Inflammatory macrophage treated with lipopolysaccharide for 1 hour (primary cell): ENCODE results near the gene ADGRB3.

ENCODE experiments used
- DNase-seq, 2 donors: peaks; one replicate each; pipeline ENCODE4 v3.0.0-alpha.2; 2020 to 2022

ADGRB3 gene

DNA sequence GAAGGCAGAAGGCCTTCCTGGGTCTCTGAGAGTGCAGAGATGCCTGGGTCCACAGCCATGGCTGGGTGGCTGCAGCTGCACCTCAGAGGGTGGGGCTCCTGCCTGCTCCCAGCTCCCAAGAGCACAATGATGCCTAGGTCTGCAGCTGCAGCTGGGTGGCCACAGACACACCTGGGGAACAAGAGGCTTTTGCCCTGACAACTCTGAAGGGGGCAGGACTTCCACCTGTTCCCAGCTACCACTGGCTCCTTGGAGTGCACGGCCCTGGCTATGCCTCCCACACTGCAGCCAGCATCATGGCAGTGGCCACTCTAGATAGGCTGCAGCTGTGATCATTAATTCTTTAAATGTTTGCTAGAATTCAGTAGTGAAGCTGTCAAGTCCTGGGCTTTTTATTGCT is 511.3 kb downstream of the ADGRB3 start:
- DNase-seq: no peak

DNA sequence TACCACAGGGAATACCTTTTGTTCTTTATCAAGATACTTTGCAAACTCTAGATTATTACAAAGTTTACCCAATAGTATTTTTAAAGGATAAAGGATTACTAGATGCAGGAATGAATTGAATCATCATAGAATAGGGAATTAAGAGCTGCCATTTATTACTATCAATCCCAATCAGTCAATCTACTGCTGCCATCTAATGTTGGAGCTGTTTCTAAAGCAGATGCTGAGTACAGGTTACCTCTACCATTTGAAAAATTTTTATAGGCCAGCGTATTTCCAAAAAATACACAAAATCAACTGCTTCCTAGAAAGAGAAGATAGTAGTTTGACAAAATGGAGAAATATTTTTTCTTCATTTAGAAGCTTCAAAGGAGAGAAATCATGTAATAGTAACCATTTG is 520.4 kb downstream of the ADGRB3 start:
- DNase-seq: no peak

DNA sequence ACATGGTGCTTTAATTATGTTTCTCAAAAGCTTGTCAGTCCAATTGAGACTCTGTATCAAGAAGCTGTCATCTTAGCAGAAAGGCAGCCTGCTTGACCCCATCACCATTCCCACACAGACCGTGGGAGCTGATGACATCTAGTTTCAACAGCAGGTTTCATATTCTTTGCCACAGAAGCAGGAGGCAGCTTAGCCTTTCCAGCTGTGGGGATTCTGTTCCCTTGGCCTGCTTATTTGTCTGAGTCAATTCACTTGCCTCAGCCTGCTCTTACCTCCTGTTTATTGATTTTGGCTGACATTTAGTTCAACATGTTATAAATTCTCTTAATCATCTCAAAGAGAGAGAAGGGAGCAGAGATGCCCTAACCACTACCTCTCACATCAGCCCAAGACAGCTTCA is 527.7 kb downstream of the ADGRB3 start:
- no peak for DNase-seq

DNA sequence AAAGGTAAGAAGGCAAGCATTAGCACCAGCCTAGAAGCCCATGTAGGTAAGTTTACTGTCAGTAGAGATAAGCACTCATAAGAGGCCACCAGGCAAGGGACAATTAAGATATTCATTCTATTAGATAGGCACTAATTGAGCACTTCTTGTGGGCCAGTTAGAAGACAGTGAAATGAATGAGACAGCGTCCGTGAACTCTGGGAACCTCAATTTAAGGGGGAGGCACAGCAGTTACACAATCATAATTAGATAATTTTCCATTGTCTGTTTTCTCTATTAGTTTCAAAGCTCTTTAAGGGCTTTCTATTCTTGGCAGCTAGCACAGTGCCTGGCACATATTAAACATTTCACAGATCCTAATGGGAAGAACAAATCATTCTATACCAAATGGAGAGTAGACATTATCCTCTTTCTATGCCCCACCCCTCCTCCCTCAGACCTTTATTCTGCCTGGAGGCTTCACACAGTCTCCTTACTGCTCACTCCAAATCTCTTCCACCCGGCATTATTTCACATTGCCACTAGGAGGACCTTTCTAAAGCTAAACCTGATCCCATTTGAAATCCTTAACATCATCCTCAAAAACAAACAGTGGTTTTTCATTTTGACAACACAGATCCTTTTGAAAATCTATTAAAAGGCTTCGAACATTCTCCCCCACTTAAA is 529.6 kb downstream of the ADGRB3 start:
- no peak for DNase-seq

DNA sequence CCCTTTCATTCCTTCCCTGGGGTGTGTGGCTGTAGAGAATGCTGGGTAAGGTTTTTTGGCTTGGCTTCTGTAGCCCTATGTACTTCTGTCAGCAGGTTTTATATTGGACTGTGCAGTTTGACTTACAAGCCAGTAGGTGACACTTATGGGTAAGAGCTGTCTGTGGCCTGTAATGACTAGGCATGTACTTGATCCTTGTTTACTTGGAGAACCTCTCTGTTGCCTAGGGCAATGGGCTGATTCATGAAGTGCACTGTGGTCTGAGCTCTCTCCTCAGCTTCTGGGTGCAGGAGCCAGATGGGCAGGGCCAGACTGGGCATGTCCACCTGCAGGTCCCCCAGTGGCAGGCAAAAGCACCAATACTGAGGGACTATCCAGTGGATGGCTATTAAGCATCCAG is 544.6 kb downstream of the ADGRB3 start:
- DNase-seq: no peak

DNA sequence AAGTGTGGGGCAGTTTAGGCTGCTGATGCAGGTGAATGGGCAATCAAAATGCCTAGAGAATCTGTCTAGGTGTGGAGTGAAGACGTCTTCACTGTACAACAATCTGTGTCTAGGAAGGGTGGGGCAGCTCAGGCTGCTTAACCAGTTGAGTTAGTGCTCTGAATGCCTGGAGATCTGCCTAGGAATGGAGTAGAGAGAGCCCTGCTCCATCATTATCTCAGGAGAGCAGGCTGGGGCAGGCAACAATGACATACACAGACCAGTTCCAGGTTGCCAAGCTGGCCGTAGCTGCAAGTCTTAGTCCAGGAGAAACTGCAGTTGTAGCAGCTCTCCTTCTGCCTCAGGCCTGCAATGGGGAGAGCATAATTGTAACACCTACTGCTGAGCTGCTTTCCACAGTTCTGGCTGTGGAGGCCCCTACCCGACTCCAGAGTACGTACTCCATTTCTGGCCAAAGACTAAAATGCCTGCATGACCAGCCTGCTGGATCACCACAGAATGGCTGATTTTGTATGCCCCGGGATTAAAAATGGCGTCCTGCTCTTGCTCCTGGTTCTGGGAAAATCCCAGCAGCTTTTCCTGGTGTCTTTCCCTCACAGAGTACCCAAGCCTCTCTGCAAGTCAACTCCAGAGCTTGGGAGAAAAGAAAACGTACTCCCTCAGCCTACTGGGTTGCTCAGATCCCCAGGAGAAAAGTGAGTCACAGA is 545.4 kb downstream of the ADGRB3 start:
- no peak for DNase-seq

DNA sequence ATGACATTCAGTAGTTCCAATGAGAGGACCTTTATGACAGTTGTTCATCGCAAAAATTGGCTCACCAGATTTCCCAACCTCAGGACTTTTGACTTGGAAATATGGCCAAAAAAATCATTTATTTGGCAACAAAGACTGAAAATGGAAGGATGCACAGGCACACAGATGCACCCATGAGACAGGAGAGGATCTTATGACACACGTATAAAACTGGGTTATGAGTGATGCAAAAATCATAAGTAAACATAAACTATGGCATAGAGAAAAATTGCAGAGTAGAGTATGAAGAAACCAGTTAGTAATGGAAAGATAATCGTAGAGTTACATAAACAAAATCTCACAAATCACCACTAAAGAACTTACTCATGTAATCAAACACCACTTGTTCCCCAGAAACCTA is 546.9 kb downstream of the ADGRB3 start:
- no peak for DNase-seq

DNA sequence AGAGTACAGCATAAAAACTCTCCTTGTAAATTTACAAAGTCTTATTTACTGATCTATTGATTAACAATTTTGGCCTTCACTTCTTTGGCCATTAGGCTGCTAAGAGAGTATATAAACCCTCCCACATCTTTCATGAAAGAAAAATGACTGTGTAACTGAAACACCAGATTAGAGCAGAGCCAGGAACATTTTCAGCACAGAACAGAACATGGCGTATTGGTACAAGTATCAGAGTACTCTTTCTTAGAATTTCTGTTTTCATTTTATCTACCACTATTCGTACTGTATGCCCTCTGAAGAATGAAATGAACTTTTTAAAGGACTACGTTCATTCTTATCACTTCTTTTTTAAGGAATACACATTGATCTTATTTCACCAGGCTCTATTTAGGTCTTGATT is 550.2 kb downstream of the ADGRB3 start:
- DNase-seq: no peak

DNA sequence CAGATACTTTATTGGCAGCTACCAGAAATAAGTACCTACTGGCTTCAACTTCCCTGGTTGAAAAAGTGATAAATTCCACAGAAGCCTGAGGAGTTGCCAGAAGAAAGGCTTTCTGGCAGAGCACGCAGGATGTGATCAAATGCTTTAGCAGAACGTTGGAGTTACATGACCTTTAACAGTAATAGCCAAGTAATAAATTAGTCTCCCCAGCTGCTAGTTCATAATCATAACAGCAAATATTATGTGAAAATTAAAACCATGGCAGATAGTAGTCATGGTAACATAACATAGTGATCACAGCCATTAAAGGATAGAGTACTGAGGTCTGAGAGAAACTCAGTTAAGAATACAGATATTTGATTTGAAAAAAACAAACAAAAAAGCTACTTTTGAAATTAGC is 567.7 kb downstream of the ADGRB3 start:
- DNase-seq: no peak

DNA sequence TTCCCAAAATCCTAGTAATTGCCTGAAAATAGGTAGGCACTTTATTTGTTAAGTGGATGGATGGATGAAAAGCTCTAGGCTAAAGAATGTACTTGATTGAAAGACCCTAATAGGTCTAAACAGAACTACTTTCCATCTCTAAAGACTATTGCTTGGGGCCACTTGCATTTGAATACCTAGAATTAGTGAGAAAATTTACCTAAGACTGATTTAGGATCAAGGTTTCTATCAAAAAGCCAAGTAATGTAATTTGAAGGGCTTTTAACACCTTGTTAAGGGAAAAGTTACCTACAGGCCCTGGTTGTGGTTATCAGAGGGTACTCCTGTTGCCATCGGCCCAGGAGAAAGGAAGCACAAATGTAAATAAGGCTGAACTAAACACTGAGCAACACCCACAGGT is 581.0 kb downstream of the ADGRB3 start:
- DNase-seq: no peak

DNA sequence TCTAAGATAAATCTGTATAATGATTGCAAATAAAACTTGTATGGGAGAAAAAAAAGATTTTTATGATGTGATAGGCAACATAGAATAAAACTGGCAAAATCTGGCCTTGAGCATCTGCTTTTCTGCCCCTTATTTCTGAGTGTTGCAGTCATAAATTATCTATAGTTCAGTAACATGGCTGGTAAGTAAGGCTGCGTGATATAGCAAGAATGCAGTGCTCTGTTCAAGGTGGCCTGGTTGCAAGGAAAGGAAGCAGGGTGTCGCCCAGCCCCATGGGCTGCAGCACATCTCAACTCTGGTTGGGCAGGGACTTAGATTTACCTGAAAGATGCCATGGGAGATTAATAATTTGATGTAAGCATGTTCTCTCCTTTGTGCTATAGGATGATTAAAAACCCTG is 582.3 kb downstream of the ADGRB3 start:
- no peak for DNase-seq

DNA sequence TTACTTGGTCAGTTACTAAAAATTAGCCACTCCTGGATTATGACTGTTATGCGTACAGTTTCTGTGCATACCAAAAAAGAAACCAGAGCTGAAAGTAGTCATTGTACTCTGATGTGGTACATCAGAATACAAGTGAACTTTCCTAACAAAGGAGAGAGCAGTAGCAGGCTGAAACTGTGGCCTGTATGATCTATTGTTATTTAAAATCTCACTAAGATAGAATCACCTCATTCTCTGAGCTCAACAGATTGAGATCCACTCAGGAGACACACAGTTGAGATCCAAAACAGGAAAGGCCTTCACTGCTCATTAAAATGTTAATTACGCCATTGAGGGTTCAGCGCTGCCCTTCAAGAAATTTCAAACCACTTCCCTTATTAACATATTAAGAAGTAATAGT is 585.3 kb downstream of the ADGRB3 start:
- no peak for DNase-seq

DNA sequence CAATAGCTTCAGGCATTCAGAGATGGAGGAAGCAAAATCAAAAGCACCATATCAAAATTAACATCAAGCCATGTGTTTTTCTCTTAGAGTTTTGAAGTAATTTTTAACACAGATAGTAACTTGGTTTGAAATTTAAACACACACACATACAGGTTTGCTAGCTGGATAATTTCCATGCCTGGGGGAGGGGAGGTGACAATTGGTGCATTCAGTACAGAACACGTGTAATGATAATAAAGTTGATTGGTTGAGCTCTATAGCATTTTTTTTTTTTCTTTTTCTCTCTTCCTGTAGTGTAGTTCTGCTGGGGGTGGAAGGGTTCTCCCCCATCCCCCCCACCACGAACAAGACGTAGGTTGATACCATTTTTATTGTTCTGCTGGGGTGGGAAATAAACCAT is 596.9 kb downstream of the ADGRB3 start:
- DNase-seq: no peak

DNA sequence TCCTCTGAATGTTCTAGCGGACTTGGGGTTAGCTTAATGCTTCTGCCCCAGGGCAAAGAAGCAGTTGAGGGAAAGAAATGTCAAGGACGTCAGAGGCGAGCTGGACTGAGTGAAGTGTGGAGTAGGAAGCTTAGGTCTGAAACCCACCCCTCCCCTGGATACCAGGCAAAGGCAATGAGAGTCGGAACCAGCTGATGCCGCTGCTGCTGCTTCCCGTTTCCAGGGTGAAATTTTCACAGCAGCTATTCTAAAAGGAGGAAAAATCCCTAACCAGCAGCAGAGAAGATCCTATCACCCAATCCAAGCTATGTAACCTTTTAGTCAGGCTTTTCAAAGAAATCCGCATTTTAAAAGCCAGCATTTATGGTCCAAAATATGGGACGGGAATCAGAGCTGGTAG is 597.4 kb downstream of the ADGRB3 start:
- DNase-seq: no peak

DNA sequence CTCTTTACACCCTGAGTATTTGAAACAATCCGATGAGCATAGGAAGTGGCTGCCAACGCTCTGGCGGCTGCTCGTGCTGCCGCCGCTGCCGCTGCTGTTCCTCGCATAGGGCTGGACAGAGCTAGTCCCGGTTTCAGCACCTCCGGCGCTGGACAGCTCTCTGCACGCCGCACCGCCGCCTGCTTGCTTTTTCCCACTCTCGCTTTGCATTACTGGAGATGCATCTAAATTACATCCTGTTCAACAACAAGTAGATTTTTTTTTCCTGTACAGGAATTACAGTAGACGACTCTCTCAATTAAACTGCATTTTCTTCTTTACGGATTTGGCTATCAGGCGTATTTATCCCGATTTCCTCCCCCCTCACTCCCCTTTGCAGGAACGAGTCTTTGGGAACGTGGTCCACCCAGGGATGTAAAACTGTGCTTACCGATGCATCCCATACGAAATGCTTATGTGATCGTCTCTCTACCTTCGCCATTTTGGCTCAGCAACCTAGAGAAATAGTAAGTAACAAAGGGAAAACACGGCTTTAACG is 597.9 kb downstream of the ADGRB3 start:
- DNase-seq: peak; percentile 18 to 51

DNA sequence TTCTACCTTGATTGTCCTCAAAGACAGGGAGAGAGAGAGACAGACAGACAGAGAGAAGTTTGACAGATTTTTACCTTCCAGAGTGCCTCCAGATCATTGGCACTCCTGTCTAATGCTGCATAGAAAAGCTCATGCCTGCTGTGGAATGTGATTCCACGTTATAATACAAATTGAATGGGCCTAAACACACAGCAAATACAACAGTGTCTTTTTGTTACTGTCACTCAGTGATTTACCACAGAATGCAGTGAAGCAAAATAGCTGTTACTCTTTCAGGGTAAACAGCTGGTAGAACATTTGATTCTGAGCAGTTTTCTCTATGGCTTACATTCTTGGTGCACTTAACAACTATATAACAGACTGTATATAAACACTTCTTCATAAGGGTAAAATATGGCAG is 603.0 kb downstream of the ADGRB3 start:
- no peak for DNase-seq

DNA sequence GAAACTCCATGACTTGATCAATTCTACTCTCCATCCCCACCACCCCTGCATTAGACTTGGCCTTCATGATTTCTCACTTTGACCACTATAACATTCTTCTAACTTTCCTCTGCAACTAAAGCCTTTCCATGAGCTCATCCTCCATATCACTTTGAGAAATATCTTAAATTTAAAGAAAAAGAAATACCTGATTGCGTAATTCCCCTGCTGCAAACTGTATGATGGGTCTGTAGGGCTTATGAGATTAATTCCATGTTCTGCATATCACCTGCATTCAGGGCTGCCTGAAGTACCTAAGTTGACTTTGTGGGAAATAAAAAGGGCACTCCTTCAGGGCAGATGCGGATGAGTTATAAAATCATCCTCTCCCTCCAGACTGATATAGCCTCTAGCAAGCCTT is 611.9 kb downstream of the ADGRB3 start:
- DNase-seq: no peak

DNA sequence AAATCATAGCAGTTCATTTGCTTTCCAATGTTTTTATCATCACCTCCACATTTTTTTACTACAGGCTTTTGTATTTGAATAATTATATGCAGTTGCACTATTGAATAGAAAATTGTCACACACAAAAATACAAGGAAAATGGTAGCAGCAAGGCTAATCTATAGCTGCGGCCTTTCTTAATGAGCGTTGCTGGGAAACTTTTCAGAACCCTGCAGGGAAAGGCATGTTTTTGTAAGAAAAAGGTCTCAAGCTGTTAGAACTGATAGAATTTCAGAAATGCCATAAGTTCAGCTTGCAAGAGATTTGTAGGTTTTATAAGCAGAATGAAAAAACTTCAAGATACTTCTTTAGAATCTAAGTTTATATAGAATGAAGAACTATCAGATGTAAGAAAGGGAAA is 625.9 kb downstream of the ADGRB3 start:
- no peak for DNase-seq

DNA sequence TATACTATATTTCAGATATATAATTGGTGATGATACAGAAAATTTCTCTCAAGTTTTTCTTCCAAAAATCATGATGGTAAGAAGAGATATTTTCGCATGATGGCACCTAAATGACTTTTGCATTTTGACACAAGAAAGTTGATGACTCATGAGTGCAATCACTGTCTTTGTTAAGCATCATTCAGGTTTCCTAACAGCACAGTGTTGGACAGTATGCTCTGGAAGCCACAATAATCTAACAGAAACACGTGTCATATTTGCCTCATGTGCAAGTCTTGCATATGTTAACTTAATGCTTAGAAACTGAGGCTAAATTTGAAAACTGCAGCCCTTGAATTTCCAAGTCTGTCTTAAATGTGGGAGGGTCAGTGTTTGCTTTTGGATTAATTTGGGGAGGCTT is 628.2 kb downstream of the ADGRB3 start:
- DNase-seq: no peak

DNA sequence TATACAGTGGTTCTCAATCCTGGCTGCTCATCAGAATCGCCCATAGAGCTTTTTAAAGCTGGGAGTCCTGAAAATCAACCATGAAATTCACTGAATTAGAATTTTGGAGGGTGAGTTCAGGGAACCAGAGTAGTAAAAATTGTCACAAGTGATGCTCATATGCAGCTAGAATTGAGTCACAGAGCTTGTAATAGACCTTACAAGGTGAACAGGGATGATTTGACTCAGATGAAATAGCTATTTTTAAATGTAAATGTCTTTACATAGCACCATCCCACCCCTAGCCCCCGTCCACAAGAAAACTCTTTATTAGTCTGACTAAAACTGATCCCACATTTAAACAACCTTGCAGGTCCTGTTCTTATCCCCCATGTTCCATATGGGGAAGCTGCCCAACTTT is 630.0 kb downstream of the ADGRB3 start:
- no peak for DNase-seq

DNA sequence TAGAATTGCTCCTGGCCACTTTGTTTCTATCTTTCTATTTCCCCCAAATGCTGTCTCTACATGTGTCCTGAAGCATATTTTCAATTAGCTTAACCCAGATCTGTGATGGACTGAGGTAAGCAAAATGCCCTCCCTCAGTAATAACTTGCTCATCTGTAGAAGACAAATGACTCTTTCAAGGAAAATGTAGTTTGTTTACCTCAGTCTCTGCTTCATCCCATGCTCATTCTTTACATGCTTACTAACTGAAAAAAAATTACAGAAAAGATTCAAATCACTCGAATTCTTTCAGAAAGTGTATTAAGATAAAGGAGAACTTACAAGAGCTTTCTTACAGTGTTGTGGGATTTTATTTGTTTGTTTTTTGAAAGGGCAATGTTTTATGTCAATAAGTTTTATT is 630.6 kb downstream of the ADGRB3 start:
- DNase-seq: no peak

DNA sequence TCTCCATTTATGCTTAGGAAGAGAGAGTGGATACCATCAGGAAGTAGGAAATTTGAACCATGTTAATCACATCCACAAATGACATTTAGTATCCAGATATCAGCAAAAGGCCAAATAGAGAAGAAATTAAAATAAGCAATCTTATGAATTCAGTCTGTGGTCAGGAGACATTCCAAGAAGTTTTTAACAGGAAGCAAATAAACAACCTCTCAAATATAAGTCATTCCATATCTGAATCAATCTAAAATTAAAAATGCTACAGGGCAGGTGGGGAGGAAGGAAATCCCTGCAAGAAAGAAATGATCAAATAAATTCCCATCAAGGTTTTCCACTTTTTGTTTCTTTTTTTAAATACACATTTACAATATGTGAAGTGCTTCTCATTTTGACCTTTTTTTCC is 641.1 kb downstream of the ADGRB3 start:
- no peak for DNase-seq

DNA sequence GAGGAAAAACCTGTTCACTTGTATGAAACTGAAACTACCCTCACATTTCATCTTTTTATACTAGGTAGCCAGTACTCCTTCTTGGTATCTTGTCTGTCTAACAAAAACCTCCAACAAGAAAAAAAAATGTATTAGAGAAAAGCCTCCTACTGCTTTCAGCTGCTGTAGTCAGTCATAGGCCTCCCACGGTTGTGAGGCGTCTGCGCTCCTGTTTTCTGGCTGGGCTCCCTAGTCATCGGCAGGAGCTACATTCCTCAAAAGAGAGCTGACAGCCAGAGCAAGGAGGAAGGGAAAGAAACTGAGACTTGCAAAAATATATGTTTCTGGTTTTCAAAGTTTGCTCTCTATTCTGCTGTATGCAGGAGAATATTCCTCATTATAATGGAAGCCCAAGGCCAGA is 644.7 kb downstream of the ADGRB3 start:
- DNase-seq: no peak

DNA sequence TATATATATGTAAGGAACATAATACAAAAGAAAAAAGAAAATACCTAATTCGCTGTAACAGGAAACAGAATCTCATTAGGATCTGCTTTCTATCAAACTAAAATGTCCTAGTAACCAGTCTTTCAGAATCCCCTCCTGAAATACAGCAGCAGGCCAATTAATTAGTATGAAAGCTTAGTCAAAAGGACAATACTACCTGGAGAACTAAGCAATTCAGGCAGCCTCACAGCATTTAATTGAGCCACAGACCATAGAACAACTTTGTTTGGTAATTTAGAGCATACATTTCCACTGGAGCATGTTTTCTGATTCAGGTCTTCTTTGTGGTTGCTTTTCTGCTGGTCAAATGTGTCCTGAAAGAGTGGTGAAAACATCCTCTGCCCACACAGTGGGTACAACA is 645.8 kb downstream of the ADGRB3 start:
- DNase-seq: no peak

DNA sequence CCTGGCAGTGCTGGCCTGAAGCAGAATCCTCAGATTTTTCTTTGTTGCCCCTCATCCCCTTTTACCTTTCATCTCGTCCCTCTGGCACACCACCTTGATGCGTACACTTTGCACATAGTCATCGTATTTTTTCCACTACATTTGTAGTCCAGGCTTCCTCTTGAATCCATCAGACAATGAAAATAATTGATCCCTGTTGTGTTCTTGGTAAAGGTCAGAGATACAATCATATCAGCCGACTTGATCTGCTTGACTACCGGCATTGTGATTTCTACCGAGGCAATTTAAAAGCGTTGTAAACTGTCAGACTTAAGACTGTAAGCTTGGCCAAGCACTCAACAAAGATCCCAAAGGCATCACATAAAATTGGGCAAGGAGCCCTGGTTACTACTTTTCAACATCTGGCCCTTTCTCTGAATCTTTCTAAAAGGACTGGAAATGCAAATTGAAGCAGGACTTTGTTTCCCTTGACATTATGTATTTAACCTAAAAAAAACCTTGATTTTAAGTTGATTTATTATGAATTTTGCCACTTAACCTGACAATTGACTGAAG is 649.2 kb downstream of the ADGRB3 start:
- DNase-seq: no peak
